Activated T-helper 17 cell treated with anti-CD3 and anti-CD28 coated beads, Interleukin-2, amount 50 U/mL, for 72 hours (primary cell): ENCODE data around the gene TM4SF4. TPM values are rescaled to one million over a fixed set of nuclear protein-coding genes. Genes with fewer than 3 reads are reported as not detected.

Experiments
- ATAC-seq: fragments of 150-1000 bp; cut with Tn5 transposase; replicated peaks from 2 replicates; pipeline ENCODE4 v1.10.0; 2021; ENCODE audit warnings: mild to moderate bottlenecking, moderate library complexity
- H3K27ac Mint-ChIP-seq: one replicate; pipeline ENCODE4 v1.8.0; 2022; ENCODE audit warnings: mixed read lengths
- H3K27me3 Mint-ChIP-seq: one replicate; pipeline ENCODE4 v1.8.0; 2022; ENCODE audit warnings: mixed read lengths
- H3K36me3 Mint-ChIP-seq: one replicate; pipeline ENCODE4 v1.8.0; 2022; ENCODE audit warnings: low read depth, mild to moderate bottlenecking, mixed read lengths
- H3K4me1 Mint-ChIP-seq: one replicate; pipeline ENCODE4 v1.8.0; 2022; ENCODE audit warnings: mixed read lengths
- H3K4me3 Mint-ChIP-seq: one replicate; pipeline ENCODE4 v1.8.0; 2022; ENCODE audit warnings: mild to moderate bottlenecking, mixed read lengths
- H3K9me3 Mint-ChIP-seq: one replicate; pipeline ENCODE4 v1.8.0; 2022; ENCODE audit warnings: mixed read lengths
- total RNA-seq, 2 donors: library from RNA; stranded (reverse); gene quantifications; one replicate each; pipeline ENCODE4 v1.2.3, GENCODE V29; 2022

The TM4SF4 gene
- total RNA-seq, 2 donors from 2014 or later, result not detected

DNA sequence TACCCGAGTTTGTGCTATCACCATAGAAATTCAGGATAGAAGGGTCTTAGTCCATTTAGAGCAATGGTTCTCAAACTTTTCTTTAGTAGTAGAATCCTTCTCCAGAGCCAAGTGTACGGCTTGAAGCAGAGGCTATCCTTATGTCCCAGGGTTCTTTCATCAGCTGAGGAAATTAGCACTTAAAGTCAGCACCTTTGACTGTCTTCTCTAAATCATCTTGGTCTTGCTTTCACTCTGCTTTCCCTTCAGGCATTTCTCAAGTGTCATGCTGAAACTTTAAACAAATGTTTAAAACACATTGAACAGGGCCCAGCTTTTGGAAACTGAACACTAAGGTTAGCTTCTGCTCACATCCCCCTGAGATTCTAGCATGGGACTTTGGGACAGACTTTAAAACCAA lies 78.2 kb downstream of the TM4SF4 start:
- H3K9me3 Mint-ChIP-seq, result no peaks in the 10 kb centered on the region
- H3K27ac Mint-ChIP-seq, result no peak overlapping the region
- ATAC-seq, result no peak
- peaks cover 8% of the 10 kb centered on the region for H3K27me3 Mint-ChIP-seq
- no peak overlapping the region for H3K4me3 Mint-ChIP-seq
- H3K4me1 Mint-ChIP-seq, result no peaks in the 10 kb centered on the region
- H3K36me3 Mint-ChIP-seq, result no peaks in the 10 kb centered on the region

Other genes with a start within 250 kb of the TM4SF4 start
- gene TM4SF18, start 141.1 kb upstream of the TM4SF4 start, total RNA-seq, result not detected
- under 1 TPM in 1 of 2 donors, not detected in 1; 0.32 TPM for gene TM4SF1, start 97.0 kb upstream of the TM4SF4 start, total RNA-seq
- 1 to 10 TPM; 1.8 to 2.8 TPM for gene WWTR1, start 183.3 kb downstream of the TM4SF4 start, total RNA-seq